ENCODE results near the gene KPRP. TPM values are rescaled to one million over a fixed set of nuclear protein-coding genes. Genes with fewer than 3 reads are reported as not detected.

The KPRP gene
- not detected in 2 replicates for total RNA-seq

- DNase-seq (ENCODE audit: low read depth), result no peak
Observed at GRCh38 chr1:152757747-152758146, at the start of gene KPRP. TSS of gene KPRP (plus strand) at chr1:152758025. CDS start at chr1:152759589, 1,564 bp downstream.

- no peak for DNase-seq (ENCODE audit: low read depth)
Observed at GRCh38 chr1:152718238-152718637, 39.6 kb upstream of the KPRP start.

- DNase-seq (ENCODE audit: low read depth), result no peak
Observed at GRCh38 chr1:152725261-152725660, 32.6 kb upstream of the KPRP start.

GRCh38 chr1:152728986-152729385, 28.8 kb upstream of the KPRP start:
- DNase-seq (ENCODE audit: low read depth), result no peak

GRCh38 chr1:152735648-152736047, 22.2 kb upstream of the KPRP start:
- no peak for DNase-seq (ENCODE audit: low read depth)

GRCh38 chr1:152737997-152738396, 19.8 kb upstream of the KPRP start:
- DNase-seq (ENCODE audit: low read depth), result no peak

GRCh38 chr1:152739841-152740240, 18.0 kb upstream of the KPRP start:
- DNase-seq (ENCODE audit: low read depth), result no peak

GRCh38 chr1:152741656-152742055, 16.2 kb upstream of the KPRP start:
- DNase-seq (ENCODE audit: low read depth), result no peak

- DNase-seq (ENCODE audit: low read depth), result no peak
Observed at GRCh38 chr1:152743371-152744145, 14.3 kb upstream of the KPRP start.

- DNase-seq (ENCODE audit: low read depth), result no peak
Observed at GRCh38 chr1:152745289-152745704, 12.5 kb upstream of the KPRP start.

GRCh38 chr1:152745765-152746444, 11.9 kb upstream of the KPRP start:
- DNase-seq (ENCODE audit: low read depth), result no peak

GRCh38 chr1:152747831-152748230, 10.0 kb upstream of the KPRP start:
- no peak for DNase-seq (ENCODE audit: low read depth)

- peak; percentile 7 for DNase-seq (ENCODE audit: low read depth)
Observed at GRCh38 chr1:152752225-152752624, 5.6 kb upstream of the KPRP start.

- no peak for DNase-seq (ENCODE audit: low read depth)
Observed at GRCh38 chr1:152753586-152753985, 4.2 kb upstream of the KPRP start.

GRCh38 chr1:152756872-152757271, 953 bp upstream of the KPRP start:
- DNase-seq (ENCODE audit: low read depth), result no peak

GRCh38 chr1:152758636-152759035, 811 bp downstream of the KPRP start:
- no peak for DNase-seq (ENCODE audit: low read depth)

GRCh38 chr1:152759453-152760173, 1.8 kb downstream of the KPRP start:
- no peak for DNase-seq (ENCODE audit: low read depth)

GRCh38 chr1:152760551-152761190, 2.8 kb downstream of the KPRP start:
- DNase-seq (ENCODE audit: low read depth), result no peak

GRCh38 chr1:152761609-152762213, 3.9 kb downstream of the KPRP start:
- DNase-seq (ENCODE audit: low read depth), result no peak

- DNase-seq (ENCODE audit: low read depth), result peak; percentile 37
Observed at GRCh38 chr1:152768847-152769533, 11.2 kb downstream of the KPRP start.

GRCh38 chr1:152770411-152770810, 12.6 kb downstream of the KPRP start:
- DNase-seq (ENCODE audit: low read depth), result no peak
